PFSK-1 (cell line): ENCODE results near the gene ASXL2.

Experiments
- FOXP2 ChIP-seq: optimal IDR thresholded peaks from 2 replicates; pipeline ENCODE3; 2011; ENCODE audit warnings: borderline replicate concordance, control low read depth, inconsistent platforms; ENCODE audit not compliant: insufficient read depth; ENCODE audit errors: extremely low read length, extremely low read depth
- POLR2AphosphoS5 ChIP-seq: IDR thresholded peaks from 2 replicates; pipeline ENCODE4 v1.6.1; 2012; ENCODE audit warnings: low read depth, mild to moderate bottlenecking, control low read depth, low read length, moderate library complexity
- TAF1 ChIP-seq: IDR thresholded peaks from 2 replicates; pipeline ENCODE4 v1.6.1; 2012; ENCODE audit warnings: low read length, control low read depth, borderline replicate concordance; ENCODE audit not compliant: insufficient read depth
- TF ChIP-seq, protein P1 (sequence below), 2 experiments: IDR thresholded peaks; 2 replicates each; pipeline versions ENCODE4 v1.6.1 to v1.8.0; 2011 to 2012; ENCODE audit warnings: low read depth in 2 of 2, low read length in 2 of 2, control low read depth in 1 of 2, inconsistent platforms in 1 of 2, mild to moderate bottlenecking in 1 of 2, moderate library complexity in 1 of 2; ENCODE audit not compliant: insufficient read depth in 1 of 2

DNA sequence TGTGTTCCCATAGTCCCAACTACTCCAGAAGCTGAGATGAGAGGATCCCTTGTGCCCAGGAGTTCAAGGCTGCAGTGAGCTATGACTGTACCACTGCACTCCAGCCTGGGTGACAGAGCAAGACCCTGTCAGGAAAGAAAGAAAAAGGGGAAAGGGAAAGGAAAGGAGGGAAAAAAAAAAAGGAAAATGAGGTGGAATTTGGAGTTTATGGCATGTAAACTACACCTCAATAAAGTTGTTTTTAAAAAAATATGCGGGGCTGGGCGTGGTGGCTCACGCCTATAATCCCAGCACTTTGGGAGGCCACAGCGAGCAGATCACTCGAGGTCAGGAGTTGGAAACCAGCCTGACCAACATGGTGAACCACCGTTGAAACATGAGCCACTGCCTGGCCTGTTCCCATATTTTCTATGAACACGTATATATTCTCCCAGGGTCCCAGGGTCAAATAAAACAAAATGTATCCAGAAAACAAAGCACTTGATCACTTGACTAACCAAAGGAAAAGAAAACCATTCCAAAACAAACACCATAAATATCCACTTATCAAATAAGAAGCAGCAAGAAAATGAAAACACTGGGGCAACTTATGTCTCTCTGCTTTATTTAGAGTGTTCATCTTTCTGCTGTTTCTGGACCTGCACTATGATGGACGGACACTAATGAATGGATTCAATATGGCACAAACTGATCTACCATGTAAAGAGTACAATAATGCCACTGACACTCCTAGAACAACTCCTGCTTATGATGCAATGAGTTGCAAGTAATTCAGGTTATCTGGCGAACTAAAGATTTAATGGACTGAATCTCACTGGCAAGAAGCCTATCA is 56.8 kb downstream of the ASXL2 start:
- TF ChIP-seq, protein P1, sequence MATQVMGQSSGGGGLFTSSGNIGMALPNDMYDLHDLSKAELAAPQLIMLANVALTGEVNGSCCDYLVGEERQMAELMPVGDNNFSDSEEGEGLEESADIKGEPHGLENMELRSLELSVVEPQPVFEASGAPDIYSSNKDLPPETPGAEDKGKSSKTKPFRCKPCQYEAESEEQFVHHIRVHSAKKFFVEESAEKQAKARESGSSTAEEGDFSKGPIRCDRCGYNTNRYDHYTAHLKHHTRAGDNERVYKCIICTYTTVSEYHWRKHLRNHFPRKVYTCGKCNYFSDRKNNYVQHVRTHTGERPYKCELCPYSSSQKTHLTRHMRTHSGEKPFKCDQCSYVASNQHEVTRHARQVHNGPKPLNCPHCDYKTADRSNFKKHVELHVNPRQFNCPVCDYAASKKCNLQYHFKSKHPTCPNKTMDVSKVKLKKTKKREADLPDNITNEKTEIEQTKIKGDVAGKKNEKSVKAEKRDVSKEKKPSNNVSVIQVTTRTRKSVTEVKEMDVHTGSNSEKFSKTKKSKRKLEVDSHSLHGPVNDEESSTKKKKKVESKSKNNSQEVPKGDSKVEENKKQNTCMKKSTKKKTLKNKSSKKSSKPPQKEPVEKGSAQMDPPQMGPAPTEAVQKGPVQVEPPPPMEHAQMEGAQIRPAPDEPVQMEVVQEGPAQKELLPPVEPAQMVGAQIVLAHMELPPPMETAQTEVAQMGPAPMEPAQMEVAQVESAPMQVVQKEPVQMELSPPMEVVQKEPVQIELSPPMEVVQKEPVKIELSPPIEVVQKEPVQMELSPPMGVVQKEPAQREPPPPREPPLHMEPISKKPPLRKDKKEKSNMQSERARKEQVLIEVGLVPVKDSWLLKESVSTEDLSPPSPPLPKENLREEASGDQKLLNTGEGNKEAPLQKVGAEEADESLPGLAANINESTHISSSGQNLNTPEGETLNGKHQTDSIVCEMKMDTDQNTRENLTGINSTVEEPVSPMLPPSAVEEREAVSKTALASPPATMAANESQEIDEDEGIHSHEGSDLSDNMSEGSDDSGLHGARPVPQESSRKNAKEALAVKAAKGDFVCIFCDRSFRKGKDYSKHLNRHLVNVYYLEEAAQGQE (IDR thresholded peaks at IDR 0.05; ENCODE audit: insufficient read depth in 1 of 2, low read depth in 2 of 2, low read length in 2 of 2): no peak
- TF ChIP-seq TAF1 (no peak), FOXP2 (no peak), POLR2AphosphoS5 (no peak)
